BLaER1 treated with 17β-estradiol and CSF1 and Interleukin-3, amounts not matched to agents 10 nM and 100 nM (cell line): ENCODE results near the gene WNT9B.
"Not testable (repeated sequence)": the region's sequence is repeated elsewhere in the genome, so short reads cannot be mapped to it uniquely, and the experiment has no call there.

Experiments used
- H3K27ac ChIP-seq, 11 experiments: shearing (Covaris generic); formaldehyde crosslinking; 2 replicates each; pipeline ENCODE4 v1.8.1; 2022
- H3K27me3 ChIP-seq, 11 experiments: shearing (Covaris generic); formaldehyde crosslinking; 2 replicates each; pipeline ENCODE4 v1.8.1; 2022
- H3K36me3 ChIP-seq, 11 experiments: shearing (Covaris generic); formaldehyde crosslinking; 2 replicates each; pipeline ENCODE4 v1.8.1; 2022
- H3K4me1 ChIP-seq, 10 experiments: shearing (Covaris generic); formaldehyde crosslinking; 2 replicates each; pipeline ENCODE4 v1.8.1; 2022
- H3K4me2 ChIP-seq, 11 experiments: shearing (Covaris generic); formaldehyde crosslinking; 2 replicates each; pipeline ENCODE4 v1.8.1; 2022
- H3K4me3 ChIP-seq, 10 experiments: shearing (Covaris generic); formaldehyde crosslinking; 2 replicates each; pipeline ENCODE4 v1.8.1; 2022
- H3K9ac ChIP-seq, 11 experiments: shearing (Covaris generic); formaldehyde crosslinking; 2 replicates each; pipeline ENCODE4 v1.8.1; 2022
- H3K9me3 ChIP-seq, 11 experiments: shearing (Covaris generic); formaldehyde crosslinking; replicated peaks in 1 of 11; 2 replicates each; pipeline ENCODE4 v1.8.1; 2022
- H4K20me1 ChIP-seq, 11 experiments: shearing (Covaris generic); formaldehyde crosslinking; 2 replicates each; pipeline ENCODE4 v1.8.1; 2022
- Cebpa-rat ChIP-seq, 11 experiments: shearing (Covaris generic); IDR thresholded peaks; 2 replicates each; pipeline ENCODE4 v1.8.1; 2022

The WNT9B gene

DNA sequence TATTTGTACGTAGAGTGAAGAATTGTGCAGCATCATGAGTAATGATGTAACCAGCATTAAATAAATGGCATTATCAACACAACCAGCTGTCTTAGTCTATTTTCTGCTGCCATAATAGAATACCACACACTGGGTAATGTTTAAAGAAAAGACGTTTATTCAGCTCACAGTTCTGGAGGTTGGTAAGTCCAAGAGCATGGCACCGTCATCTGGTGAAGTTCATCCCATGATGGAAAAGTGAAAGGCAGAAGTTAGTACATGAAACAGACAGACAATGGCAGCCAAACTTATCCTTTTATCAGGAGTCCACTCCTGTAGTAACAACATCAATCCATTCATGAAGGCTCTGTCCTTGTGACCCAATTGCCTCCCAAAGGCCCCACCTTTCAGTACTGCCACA is 65.2 kb downstream of the WNT9B start:
- Histone ChIP-seq H3K9ac (no peak overlapping the region), H3K4me2 (no peak overlapping the region), H3K4me3 (no peak overlapping the region), H3K4me1 (peaks cover 0 to 11% (median 0%) of the 10 kb centered on the region in 10 experiments; a peak in 2 of 20 replicates), H3K36me3 (no peaks in the 10 kb centered on the region; a peak in 1 of 22 replicates), H3K27me3 (no peaks in the 10 kb centered on the region), H3K9me3 (no peaks in the 10 kb centered on the region), H4K20me1 (no peaks in the 10 kb centered on the region; a peak in 1 of 22 replicates), H3K27ac (no peak overlapping the region)
- TF ChIP-seq Cebpa-rat (IDR thresholded peaks at IDR 0.05), result no peak

DNA sequence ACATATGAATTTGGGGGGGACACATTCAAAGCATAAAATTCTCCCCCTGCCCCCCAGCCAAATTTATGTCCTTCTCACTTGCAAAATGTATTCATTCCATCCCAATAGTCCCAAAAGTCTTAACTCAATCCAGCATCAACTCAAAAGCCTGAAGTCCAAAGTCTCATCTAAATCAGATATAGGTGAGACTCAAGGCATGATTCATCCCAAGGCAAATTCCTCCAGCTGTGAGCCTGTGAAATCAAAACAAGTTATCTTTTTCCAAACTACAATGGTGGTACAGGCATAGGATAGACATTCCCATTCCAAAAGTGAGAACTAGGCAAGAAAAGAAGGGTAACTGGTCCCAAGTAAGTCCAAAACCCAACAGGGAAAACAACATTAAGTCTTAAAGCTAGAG is 65.7 kb downstream of the WNT9B start:
- no peak for TF ChIP-seq Cebpa-rat (IDR thresholded peaks at IDR 0.05)
- no peaks in the 10 kb centered on the region for H3K27me3 ChIP-seq
- H3K36me3 ChIP-seq, result no peaks in the 10 kb centered on the region; a peak in 1 of 22 replicates
- H3K4me1 ChIP-seq, result peaks cover 0 to 11% (median 0%) of the 10 kb centered on the region in 10 experiments; a peak in 2 of 20 replicates
- H4K20me1 ChIP-seq, result no peaks in the 10 kb centered on the region; a peak in 1 of 22 replicates
- no peaks in the 10 kb centered on the region for H3K9me3 ChIP-seq
- no peak overlapping the region for H3K27ac ChIP-seq
- H3K4me2 ChIP-seq, result peak overlapping the region in 1 of 11 experiments; percentile 28; a peak in 1 of 22 replicates
- H3K4me3 ChIP-seq, result no peak overlapping the region
- H3K9ac ChIP-seq, result no peak overlapping the region

DNA sequence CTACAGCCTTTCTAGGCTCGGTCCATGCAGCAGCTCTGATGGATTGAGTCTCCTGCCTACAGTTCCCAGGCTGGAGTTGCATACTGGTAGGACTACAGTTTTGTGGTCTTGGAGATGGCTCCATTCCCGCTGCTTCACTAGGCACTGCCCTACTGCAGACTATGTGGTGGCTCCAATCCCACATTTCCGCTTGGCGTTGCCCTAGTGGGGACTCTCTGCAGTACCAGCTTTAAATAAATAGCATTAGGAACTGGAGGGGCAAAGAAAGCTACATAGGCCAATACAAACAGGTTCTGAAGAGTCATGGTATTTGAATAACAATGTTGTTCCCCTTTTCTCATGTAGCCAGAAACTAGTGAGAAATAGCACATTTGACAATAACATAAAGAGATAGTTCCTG is 66.1 kb downstream of the WNT9B start:
- no peak overlapping the region for H3K9ac ChIP-seq
- TF ChIP-seq Cebpa-rat (IDR thresholded peaks at IDR 0.05), result no peak
- H3K27me3 ChIP-seq, result no peaks in the 10 kb centered on the region
- H3K4me1 ChIP-seq, result peaks cover 0 to 11% (median 0%) of the 10 kb centered on the region in 10 experiments; a peak in 2 of 20 replicates
- H3K9me3 ChIP-seq, result no peaks in the 10 kb centered on the region
- no peak overlapping the region for H3K27ac ChIP-seq
- H3K4me3 ChIP-seq, result no peak overlapping the region
- H3K36me3 ChIP-seq, result no peaks in the 10 kb centered on the region; a peak in 1 of 22 replicates
- H3K4me2 ChIP-seq, result peak overlapping the region in 1 of 11 experiments; percentile 28; a peak in 1 of 22 replicates
- H4K20me1 ChIP-seq, result no peaks in the 10 kb centered on the region; a peak in 1 of 22 replicates

DNA sequence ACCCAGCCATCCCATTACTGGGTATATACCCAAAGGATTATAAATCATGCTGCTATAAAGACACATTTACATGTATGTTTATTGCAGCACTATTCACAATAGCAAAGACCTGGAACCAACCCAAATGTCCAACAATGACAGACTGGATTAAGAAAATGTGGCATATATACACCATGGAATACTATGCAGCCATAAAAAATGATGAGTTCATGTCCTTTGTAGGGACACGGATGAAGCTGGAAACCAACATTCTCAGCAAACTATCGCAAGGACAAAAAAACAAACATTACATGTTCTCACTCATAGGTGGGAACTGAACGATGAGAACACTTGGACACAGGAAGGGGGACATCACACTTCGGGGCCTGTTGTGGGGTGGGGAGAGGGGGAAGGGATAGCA is 70.6 kb downstream of the WNT9B start:
- H3K4me1 ChIP-seq, result peaks cover 25 to 44% (median 32%) of the 10 kb centered on the region in 10 experiments
- H3K36me3 ChIP-seq, result peaks cover 0 to 22% (median 5%) of the 10 kb centered on the region in 11 experiments; a peak in 8 of 22 replicates
- H3K4me3 ChIP-seq, result peak overlapping the region in 8 of 10 experiments; percentile 83 to 92 (median 86); a peak in 10 of 20 replicates
- not testable (repeated sequence) for H3K27me3 ChIP-seq, H3K9me3 ChIP-seq, H3K9ac ChIP-seq, H3K27ac ChIP-seq
- H4K20me1 ChIP-seq, result peaks cover 19 to 39% (median 26%) of the 10 kb centered on the region in 11 experiments; a peak in 21 of 22 replicates
- peak overlapping the region in 6 of 11 experiments; percentile 41 to 93 (median 88); a peak in 5 of 22 replicates for H3K4me2 ChIP-seq

DNA sequence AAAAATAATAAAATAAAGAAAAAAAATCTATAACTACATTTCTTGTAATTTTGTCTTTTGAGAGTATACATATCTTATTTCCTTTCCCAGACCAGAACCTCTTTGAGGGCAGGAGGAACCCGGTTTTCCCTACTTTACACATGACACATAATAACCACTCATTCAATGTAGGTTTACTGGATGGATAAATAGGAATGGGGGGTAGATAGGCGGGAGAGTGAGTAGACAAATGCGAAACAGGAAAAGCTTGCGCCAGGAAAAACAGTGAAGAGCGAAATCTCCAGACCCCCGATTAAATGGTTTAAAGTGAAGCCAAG is 71.1 kb downstream of the WNT9B start:
- Histone ChIP-seq H3K9ac (peak overlapping the region; percentile 88 to 96 (median 93)), H3K4me3 (peak overlapping the region; percentile 81 to 96 (median 86)), H3K4me2 (peak overlapping the region; percentile 41 to 93 (median 86)), H4K20me1 (peaks cover 24 to 44% (median 31%) of the 10 kb centered on the region in 11 experiments), H3K4me1 (peaks cover 30 to 46% (median 36%) of the 10 kb centered on the region in 10 experiments), H3K27me3 (no peaks in the 10 kb centered on the region), H3K36me3 (peaks cover 0 to 23% (median 5%) of the 10 kb centered on the region in 11 experiments; a peak in 11 of 22 replicates), H3K27ac (peak overlapping the region; percentile 87 to 98 (median 95)), H3K9me3 (no peaks in the 10 kb centered on the region)
- TF ChIP-seq Cebpa-rat (IDR thresholded peaks at IDR 0.05), result no peak

DNA sequence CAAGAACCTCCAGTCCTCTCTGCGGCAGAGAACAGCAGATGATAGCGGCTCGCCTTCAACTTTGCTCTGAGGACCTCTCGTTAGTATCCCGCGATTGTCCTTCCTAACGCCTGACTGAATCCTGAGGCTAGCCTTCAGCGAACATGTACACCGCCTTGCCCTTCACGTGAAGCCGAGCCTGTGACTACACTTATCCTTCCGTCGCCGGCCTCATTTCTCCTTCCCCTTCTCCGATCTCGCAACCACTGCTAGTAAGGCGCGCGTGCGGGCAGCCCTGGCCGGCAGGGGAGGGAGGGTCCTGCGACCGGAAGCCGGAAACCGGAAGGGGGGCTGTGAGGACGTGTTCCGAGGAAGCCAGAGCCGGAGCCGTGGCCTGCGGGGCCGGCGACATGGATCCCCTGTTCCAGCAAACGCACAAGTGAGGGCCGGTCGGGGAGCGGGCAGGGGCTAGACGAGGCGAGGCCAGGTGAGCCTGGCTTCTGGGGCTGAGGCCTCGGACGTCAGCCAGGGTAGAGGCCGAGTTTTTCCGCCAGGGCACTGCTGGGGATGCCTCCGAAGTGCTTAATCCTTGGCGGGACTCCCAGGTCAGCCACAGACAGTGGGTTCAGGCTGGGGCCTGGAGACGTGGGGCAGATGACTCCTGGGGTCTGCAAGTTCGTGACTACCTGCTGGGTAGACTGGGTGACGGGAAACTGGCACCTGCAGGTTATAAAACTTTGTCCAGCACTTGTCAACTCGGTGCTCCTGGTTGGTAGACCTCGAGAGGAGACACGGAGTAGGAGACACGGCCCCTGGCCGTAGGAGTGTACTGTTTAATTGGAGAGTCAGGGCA is 71.6 kb downstream of the WNT9B start, which contains the start of gene GOSR2:
Gene GOSR2, plus strand, starts transcription at position 357 of the 832 bp plus-strand sequence. Its CDS starts 33 bp downstream, at position 390.
- Histone ChIP-seq H4K20me1 (peaks cover 29 to 50% (median 37%) of the 10 kb centered on the region in 11 experiments), H3K27ac (peak within 1 kb of the TSS; percentile 87 to 98 (median 95)), H3K4me1 (peaks cover 31 to 46% (median 39%) of the 10 kb centered on the region in 10 experiments), H3K4me2 (peak within 1 kb of the TSS; percentile 75 to 93 (median 87)), H3K4me3 (peak within 1 kb of the TSS; percentile 81 to 96 (median 86)), H3K36me3 (peaks cover 5 to 29% (median 9%) of the 10 kb centered on the region in 11 experiments; a peak in 18 of 22 replicates), H3K27me3 (no peaks in the 10 kb centered on the region), H3K9ac (peak within 1 kb of the TSS; percentile 88 to 96 (median 93)), H3K9me3 (no peaks in the 10 kb centered on the region)
- no peak for TF ChIP-seq Cebpa-rat (IDR thresholded peaks at IDR 0.05)

DNA sequence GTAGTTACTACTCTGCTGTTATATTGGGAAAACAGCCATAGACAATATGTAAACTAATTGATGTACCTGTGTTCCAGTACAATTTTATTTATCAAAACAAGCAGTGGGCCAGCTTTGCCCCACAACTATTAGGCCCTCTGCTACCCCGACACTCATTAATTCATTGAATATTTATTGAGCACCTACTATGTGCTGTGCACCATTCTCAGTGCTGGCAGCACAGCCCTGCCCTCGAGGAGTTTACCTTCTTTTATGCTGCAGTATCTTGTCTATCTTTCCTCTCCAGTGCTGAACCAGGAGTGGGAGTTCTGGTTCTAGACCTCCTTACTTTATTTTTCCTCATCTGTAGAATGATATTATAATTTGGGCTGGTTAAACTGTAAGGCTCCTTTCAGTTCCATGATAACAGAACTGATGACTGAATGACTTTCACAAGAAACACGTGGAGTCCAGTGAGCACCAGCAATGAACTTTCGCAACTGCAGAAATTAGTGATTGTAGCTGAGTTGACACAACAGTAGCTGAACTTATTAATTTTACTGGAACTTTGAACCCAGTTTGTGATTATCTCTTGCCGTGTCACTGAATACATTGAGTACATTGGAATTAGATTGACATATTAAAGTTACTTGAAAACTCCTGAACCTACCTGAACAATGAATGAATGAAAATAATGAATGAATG is 73.9 kb downstream of the WNT9B start:
- Histone ChIP-seq H3K4me3 (peak overlapping the region in 1 of 10 experiments; percentile 88; a peak in 1 of 20 replicates), H3K4me1 (peaks cover 31 to 50% (median 40%) of the 10 kb centered on the region in 10 experiments), H3K36me3 (peaks cover 22 to 52% (median 32%) of the 10 kb centered on the region in 11 experiments), H3K27me3 (no peaks in the 10 kb centered on the region), H3K9me3 (no peaks in the 10 kb centered on the region), H3K4me2 (peak overlapping the region in 10 of 11 experiments; percentile 23 to 93 (median 88); a peak in 14 of 22 replicates), H4K20me1 (peaks cover 52 to 73% (median 58%) of the 10 kb centered on the region in 11 experiments), H3K27ac (no peak overlapping the region), H3K9ac (no peak overlapping the region; a peak in 2 of 22 replicates)
- TF ChIP-seq Cebpa-rat (IDR thresholded peaks at IDR 0.05), result no peak

DNA sequence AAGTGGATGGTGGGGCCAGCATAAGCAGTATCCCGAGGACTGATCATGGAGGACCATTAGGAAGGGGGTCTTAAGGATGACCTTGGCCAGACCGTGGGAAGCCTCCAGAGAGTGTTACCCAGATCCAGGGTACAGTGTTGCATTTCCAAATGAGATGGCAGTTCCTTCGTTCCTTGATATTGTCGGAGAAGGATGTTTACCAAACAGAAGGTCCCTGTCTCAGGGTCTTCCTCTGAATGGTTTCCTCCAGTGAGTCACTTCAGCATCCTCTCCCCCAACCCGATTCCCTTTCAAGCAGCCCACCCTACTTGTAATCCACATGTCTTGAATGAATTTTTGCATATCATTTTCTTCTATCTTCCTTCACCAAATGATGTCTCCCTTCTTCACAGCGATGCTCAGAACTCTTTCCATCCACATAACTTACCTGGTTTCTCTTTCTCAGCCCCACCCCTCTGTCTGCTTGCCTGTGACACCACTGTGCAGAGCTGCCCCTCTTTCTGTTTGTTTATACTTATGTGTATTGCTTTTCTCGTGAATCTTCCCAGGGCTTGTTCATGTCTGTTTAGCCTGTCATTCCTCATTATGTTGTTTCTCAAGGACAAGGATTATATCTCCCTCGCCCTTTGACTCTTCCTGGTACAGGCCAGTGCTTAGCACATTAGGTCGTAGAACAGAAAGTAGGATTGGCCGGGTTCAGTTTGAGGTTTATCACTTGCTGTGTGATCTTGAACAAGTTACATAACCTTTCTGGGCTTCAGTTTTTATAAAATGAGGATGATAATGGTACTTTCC is 77.3 kb downstream of the WNT9B start:
- H3K27me3 ChIP-seq, result no peaks in the 10 kb centered on the region
- H3K27ac ChIP-seq, result no peak overlapping the region
- peaks cover 55 to 85% (median 65%) of the 10 kb centered on the region in 11 experiments for H3K36me3 ChIP-seq
- H3K9me3 ChIP-seq, result no peaks in the 10 kb centered on the region
- TF ChIP-seq Cebpa-rat (IDR thresholded peaks at IDR 0.05), result no peak
- no peak overlapping the region for H3K4me2 ChIP-seq
- peaks cover 48 to 93% (median 73%) of the 10 kb centered on the region in 11 experiments for H4K20me1 ChIP-seq
- H3K4me1 ChIP-seq, result peaks cover 30 to 49% (median 39%) of the 10 kb centered on the region in 10 experiments
- peak overlapping the region in 1 of 11 experiments; percentile 33; a peak in 1 of 22 replicates for H3K9ac ChIP-seq
- no peak overlapping the region for H3K4me3 ChIP-seq
